Ramos (cell line): Measurements from ENCODE around the gene OSBPL3.

ENCODE experiments used
- in situ Hi-C: fragments of 300-500 bp; cut with MboI; formaldehyde crosslinking; loops from one replicate; pipeline ENCODE4 v1.14.3; 2022; ENCODE audit warnings: low sequenced_read_pairs; ENCODE audit not compliant: unreplicated experiment

Gene OSBPL3

DNA sequence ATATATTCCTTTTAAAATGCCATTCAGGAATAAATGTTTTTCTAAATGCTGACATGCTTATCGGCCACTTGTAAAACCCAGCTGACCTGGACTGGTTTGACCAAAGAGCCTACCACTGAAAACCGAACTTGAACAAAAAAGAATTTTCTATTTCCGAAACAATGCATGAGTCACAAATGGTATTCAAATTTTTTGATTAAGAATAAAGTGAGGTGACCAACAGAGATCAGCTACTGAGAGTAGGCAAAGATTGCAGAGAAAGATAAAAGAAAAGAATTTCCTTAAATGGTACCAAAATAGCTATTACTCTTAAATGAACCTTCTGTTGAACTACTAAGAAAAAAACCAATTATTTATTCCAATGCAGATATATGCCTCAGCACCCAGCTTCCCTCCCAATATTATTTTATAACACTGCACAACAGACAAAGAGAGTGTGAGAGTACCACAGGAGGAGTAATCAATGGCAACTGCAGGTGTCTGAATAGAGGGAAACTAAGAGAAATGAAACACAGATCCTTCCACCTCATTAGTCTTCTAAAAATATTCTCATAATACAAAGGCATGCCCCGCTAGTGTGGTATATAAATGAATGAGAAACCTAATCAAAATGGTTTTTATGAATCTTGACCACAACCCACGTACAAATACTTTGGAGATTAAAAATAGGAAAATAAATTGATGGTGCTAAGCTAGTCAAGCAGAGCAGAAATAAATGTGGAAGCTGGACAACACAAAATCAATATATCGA, 20.1 kb downstream of the OSBPL3 start:
- in situ Hi-C loops: no loop called here

DNA sequence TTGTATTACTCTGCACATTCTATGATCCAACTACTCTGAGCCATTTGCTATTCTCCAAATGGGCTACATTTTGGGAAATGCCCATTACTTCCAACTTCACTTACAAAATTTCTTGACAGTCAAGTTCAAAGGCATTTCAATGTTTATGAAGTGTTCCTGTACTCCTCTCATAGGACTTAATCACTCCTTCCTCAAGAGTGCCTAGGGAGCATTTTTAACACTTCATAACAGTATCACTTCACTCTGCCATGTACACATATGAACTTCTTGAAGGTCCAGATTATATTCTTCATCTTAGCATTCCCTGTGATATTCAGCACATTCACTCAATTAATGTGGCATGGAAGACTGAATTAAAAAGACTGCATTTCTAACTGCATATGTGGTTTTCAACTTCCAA, 21.6 kb downstream of the OSBPL3 start:
- in situ Hi-C loops: no loop called here

DNA sequence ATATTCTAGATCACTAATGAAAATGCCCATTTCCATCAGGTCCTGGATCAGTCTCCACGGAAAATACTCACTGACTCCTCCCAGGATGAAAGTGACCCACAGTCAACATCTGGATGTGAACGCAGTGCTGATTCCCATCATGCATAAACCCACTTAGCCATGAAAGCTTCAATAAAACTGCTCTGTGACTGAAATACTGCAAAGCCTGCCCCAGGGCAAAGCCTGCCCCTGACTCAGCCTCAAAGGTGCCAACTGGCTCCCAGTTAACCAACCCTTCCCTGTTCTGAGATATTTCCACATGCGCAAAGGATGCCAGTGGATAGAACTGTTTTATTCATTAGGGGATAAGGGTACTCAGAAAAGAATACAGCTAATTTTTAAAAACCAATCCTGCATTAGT, 24.0 kb downstream of the OSBPL3 start:
- in situ Hi-C loops: no loop called here

DNA sequence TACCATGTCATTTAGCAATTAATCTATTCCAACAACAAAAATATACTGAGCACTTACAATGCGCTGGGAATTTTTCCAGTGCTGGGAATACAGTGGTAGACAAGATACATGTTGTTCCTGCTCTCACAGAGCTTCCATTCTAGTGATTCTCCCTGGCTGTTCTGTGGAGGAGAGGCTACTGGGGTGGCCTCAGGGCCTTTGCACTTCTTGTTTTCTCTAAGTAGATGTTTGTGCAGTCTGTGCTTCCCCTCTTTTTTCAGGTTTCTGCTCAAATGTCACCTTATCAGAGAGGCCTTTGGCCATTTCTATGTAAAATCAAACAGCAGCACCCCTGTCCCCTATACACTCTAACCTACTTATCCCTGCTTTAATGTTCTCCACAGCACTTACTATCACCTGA, 24.7 kb downstream of the OSBPL3 start:
- in situ Hi-C loops: no loop called here

DNA sequence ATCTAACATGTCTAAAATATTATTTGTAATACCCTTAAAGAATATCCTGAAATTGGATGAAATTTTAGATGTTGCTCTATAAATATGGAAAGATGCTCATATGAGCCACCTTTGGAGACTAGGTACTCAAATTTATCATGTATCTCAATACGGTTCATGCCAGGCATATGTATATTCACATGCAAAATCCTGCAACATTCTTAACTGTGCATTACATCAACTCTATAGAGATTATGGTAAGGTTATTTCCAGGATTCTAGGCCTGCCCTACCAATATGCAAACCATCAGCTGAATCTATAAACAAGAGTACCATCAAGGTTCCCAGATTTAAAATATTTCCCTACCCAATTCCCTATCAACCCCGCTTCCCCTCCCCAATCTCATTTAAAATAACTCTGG, 27.5 kb downstream of the OSBPL3 start:
- in situ Hi-C loops: no loop called here

DNA sequence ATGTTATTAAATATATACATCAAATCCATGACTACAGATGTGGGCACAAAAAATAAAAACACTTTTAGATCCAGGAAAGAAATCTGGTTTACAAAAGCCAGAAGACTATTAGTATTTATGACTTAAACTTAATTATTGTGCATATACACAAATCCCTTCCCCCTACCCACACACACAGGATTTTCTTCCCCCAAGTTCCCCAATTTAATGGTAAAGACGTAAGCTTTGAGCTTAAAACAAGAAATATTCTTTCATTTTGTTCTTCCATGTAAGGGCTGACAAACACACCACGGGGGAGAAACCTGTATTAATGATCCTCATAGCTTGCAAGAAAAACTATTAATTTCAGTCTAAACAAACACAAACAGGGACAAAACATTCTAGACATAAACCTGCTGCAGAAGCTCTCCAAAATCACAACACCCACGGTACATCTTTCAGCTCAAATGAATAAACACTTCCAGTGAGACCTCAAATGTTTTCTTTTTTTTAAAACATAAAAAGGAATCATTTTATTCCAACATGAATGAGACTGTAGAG, 28.5 kb downstream of the OSBPL3 start:
- in situ Hi-C loops: no loop called here

DNA sequence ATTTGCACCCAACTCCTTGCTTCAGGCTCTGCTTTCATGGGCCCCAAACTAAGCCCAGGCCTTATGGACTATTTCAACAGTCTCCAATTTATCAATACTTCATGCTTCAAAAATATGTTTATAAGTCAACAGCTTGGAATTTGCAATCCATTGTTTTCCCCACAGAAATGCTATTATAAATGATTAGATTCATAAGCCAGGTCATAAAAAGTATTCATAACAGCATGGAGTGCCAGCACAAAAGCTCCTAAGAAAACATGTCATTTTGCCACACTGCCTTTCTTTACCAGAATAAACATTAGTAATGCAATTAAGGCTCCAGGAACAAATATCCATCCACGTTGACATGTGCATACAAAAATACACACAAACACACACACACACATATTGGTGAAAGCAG, 30.1 kb downstream of the OSBPL3 start:
- in situ Hi-C loops: no loop called here

DNA sequence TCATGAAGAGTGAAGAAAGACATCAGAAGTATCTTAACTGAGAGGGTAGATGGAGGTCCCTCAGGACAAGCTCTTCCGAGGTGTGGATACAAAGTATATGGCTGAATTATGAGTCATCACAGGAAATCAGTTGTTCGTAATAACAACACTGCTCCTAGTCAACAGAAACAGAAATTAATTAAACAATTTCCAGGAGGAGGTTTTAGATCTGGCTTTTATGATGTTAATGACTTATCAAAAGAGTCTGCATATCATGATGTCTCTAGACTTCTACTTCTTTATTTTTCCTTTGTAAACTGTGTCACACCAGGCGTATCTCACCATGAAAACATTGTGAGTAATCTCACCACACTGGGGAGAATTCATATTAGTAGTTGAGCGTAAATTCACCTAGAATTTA, 31.2 kb downstream of the OSBPL3 start:
- in situ Hi-C loops: no loop called here

DNA sequence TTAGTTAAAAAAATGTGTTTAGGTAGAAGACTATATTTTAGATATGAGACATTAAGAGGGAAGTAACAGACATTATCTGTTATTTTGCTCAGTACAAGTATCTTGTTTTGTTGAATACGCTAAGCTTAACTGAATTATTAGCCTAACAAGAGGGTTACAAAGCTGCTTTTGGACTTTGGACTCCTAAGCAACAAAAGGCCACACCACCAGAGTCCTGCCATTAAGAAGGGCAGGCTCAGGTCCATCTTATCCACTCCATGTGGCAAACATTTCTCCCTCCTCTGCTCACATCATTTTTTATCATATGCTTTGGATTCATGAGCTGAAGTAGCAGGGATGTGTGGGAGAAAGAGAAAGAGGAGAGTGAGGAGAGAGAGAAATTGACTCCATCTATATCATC, 33.5 kb downstream of the OSBPL3 start:
- in situ Hi-C loops: no loop called here

DNA sequence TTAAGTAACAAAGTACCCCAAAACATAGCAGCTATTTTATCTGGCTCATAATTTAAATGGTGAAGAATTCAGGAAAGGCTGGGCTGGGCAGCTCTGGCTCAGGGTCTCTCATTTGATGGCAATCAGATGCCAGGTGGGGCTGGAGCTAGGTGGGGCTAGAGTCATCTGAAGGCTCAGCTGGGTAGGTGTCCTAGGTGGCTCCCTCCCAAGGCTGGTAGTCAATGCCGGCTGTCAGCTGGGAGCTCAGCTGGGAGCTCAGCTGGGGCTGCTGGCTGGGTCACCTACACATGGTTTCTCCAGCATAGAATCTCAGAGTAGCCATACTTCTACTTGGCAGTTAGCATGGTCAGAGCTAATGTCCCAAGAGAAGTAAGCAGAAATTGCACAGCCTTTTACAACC, 34.1 kb downstream of the OSBPL3 start:
- in situ Hi-C loops: no loop called here

DNA sequence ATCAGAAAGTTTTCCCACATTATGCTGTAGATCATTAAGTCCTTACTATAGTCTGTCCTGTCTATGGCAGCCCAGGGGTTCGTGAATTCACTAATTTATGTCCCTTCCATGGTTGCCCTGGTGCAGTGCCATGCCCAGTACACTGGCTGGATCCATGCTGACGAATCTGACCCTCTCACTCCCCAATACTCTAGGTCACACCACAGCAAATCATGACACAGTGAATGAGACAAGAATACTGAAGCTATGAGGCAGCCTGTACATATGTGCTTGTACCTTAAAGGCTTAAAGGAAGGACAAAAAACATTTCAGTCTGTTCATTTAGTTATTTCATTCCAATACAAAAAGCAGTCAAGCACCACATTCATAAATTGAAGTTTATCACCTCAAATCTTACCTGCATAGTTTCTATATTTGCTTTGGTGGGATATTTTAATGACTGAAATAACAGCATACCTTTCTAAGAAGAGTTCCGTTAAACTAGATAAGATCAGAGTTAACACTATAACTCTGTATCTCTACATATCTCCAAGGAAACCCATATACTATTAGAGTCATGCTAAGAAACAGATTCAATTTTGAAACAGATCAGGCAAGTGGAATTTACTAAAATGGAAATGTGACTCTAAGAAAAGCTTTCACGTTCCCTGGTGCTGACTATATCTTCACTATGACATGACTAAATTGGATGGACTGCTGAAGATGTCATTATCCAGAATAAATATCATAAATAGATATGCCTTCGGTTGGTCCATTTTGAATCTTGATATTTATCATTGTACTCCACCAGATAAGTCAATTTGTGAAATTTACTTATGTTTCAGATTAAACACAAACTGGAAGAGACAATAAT, 36.7 kb downstream of the OSBPL3 start:
- in situ Hi-C loops: no loop called here

DNA sequence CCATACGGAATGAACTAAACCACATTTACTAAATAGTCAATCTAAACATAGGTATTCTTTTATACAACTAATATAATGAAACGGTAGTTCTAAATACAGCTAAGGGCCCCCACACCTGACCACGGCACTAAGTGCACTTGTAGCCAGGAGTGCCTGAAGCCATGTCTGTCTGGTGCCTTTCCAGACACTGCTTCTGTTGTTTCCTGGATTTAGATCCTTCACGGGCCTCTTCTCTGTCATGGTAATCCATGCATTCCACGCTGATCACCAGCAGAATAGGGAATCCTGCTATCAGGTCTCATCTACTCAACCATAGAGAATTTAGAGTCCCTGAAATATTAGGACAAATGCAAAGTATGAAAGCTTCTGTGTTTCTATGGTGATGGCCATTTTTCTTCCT, 37.8 kb downstream of the OSBPL3 start:
- in situ Hi-C loops: no loop called here

DNA sequence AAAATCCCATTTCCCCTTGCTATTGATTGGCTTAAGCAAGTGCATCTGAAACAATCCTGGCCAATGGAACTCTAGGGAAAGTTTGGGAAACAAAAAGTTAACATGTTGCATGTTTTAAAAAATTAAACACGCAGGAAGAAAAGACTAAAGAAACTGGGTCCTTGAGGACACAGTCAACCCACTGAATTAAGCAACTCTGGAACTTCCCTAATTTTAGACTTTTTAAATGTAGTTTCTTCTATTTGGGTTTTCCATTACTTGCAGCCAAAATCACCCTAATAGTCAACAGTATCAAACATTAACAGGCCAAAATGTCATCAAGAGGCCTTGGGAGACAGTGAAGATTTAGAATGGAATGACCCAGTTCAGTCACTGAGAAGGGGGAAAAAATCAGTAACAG, 40.6 kb downstream of the OSBPL3 start:
- in situ Hi-C loops: no loop called here

DNA sequence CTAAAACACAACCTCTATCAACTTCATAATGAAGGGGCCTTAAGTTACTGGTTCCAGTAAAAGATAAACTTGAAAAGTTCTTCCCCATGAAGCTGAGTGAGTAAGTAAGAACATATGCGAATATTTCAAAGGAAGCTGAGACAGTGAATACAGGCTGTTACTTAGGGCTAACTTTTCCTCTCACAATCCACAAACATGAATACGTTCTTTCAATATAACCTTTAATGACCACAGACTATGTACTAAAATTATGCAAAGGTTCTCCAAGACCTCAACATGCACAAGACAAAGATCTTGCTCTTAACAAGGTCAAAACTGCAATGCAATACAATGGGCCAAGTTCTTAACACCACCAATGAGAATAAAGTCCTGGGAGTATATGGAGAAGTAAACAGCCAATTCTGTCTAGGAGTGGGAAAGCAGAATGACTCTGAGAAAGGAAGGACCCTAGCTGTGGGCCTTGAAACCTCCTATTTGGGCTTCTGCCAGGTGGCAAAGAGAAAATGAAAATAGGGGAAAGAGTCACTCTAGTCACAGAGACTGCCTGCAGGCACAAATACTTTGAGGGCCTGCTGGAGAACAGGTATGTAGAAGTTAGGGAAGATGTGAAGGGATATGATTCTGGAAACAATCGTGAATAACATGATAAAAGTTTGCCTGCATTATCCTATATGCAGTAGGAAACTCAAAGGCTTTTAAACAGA, 43.7 kb downstream of the OSBPL3 start:
- in situ Hi-C loops: no loop called here

DNA sequence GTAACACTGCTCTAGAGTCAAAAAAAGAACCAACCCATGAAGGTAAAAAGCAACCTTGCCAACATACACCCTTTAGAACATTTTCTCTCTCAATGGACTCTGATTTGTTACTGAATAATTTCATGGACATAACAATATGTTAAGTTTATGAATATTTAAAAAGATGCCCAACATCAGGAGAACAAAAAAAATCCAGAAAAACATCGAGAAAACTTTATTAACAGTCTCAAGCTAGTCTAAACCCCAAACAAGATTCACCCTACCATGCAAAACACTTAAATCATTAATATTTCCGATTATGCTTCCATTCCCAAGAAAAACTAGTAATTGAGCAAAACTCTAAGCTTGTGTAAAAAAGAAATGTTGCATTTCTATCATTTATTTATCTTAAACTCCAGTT, 46.7 kb downstream of the OSBPL3 start:
- in situ Hi-C loops: no loop called here

DNA sequence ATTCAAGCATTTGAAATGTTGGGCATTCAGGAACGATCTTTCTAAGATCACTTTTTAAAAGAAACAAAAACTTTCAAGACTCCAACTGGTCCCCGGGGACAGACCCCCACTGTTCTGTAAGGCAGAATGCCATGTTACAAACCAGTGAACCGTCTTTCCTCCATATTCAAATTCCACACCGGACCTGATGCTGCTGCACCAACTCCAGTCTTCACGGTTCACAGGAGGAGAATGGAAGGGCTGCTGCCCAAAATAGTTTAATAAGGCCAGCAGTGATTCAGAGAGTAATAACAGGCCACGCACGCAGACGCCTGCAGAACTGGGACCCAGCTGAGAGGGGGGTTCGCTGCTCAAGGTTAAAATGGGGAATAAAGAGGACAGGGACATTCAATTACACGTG, 47.2 kb downstream of the OSBPL3 start:
- in situ Hi-C loops: no loop called here

DNA sequence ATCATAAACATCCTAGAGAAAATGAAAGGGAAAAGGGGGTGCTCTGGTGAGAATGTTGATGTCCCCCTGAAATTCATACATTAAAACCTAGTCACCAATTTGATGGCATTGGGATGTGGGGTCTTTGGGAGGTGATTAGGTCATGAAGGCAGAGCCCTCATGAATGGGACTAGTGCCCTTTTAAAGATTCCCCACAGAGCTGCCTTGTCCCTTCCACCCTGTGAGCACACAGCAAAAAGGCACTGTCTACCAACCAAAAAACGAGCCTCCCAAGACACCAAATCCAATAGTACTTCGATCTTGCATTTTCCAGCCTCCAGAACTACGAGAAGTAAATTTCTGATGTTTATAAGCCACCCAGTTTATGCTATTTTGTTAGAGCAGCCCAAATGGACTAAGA, 47.6 kb downstream of the OSBPL3 start:
- in situ Hi-C loops: no loop called here

DNA sequence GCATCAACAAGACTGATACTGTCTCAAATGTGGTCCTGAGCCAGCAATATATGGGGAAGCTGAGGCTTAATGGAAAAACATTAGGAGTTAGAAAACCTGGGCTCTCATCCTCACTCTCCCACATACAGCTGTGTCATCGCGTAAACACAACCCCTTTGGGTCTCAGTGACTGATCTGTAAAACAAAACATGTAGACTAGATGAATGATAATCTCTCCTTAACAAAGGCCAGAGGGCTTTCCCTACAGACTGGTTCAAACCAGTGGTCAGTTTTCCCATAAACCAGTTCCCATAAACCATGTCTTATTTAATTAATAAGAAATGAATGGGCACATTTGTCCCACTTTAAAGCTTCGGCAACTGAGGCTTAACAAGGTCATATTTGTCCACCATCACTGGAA, 48.1 kb downstream of the OSBPL3 start:
- in situ Hi-C loops: no loop called here

DNA sequence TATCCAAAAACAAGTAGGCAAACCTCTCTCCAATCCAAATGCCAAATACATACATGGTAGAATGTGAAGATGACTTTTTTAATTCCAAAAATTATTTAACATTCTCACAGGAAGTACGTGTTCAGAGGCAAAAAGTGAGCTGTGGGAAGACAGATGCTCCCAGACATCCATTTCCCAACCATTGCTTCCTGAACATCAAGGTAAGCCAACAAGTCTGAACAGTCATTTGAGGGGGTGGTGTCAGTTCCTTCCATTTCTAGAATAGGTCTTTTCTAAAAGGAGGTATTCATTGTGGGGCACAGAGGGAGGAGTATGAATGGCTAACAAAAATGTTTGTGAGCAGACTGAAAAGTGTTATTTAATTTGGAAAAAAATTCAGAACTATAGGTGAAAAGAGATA, 49.1 kb downstream of the OSBPL3 start:
- in situ Hi-C loops: no loop called here

DNA sequence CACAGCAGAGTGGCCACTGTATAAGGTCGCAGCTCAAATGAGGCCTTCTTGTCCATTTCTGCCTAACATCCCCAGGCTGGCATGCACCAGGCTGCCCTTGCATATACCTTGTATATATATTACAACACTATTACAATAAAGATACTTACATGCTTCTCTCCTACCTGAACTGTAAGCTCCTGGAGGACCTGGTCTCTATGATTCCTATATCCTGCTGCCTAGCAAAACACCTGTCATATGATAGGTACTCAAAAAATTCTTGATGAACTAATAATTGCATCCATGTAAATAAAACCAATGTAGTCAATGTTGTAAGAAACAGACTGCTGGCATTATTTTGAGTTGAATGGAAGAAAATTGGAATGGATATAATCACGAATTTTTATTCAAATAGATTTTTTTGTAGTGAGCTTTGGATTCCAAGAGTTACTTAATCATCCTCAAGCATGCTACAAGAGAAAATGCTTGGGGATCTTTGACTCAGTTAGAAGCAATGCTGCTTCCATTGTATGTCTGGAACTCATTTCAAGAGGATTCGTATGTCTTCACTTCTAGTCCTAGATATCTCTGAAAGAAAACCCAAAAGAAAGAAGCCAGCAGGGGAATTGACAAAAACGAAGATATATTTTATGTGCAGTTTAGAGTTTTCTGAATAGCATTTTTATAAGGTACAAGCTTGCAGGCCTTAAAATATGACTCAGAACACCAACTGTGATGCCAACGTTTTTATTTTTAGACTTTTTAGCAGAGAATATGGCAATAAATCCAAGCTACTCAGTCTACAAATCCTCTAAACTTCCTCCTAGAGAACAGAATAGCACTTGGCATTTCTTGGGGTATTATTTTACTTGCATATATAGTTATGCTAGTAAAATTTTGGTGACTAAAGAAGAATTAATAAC, 53.1 kb downstream of the OSBPL3 start:
- in situ Hi-C loops: no loop called here
